ENCODE data around the gene ILK. TPM values are rescaled to one million over a fixed set of nuclear protein-coding genes. Genes with fewer than 3 reads are reported as not detected.
A peak's percentile ranks its signal among the peaks of the same experiment; 100 is the strongest.

Gene ILK
- 133 and 183 TPM in 2 replicates for total RNA-seq

- DNase-seq (ENCODE audit: low read depth): peak; percentile 65
Observed at GRCh38 chr11:6603287-6604080, at the start of gene ILK, which contains the start of gene RRP8. Gene ILK, plus strand, starts transcription at chr11:6603774. Its CDS starts 498 bp downstream, at chr11:6604272. Gene RRP8, minus strand, starts transcription at chr11:6603616. Its CDS starts 114 bp downstream, at chr11:6603502.

- DNase-seq (ENCODE audit: low read depth): no peak
Observed at GRCh38 chr11:6554828-6555706, 48.5 kb upstream of the ILK start.

GRCh38 chr11:6556139-6556949 lies 47.2 kb upstream of the ILK start:
- DNase-seq (ENCODE audit: low read depth): peak; percentile 57

- DNase-seq (ENCODE audit: low read depth): no peak
Observed at GRCh38 chr11:6557063-6557462, 46.5 kb upstream of the ILK start.

GRCh38 chr11:6557761-6558674 lies 45.6 kb upstream of the ILK start:
- no peak for DNase-seq (ENCODE audit: low read depth)

- no peak for DNase-seq (ENCODE audit: low read depth)
Observed at GRCh38 chr11:6559369-6559768, 44.2 kb upstream of the ILK start.

- no peak for DNase-seq (ENCODE audit: low read depth)
Observed at GRCh38 chr11:6561288-6561687, 42.3 kb upstream of the ILK start.

- no peak for DNase-seq (ENCODE audit: low read depth)
Observed at GRCh38 chr11:6563121-6563619, 40.4 kb upstream of the ILK start.

- no peak for DNase-seq (ENCODE audit: low read depth)
Observed at GRCh38 chr11:6563667-6564066, 39.9 kb upstream of the ILK start.

- no peak for DNase-seq (ENCODE audit: low read depth)
Observed at GRCh38 chr11:6565325-6565724, 38.2 kb upstream of the ILK start.

GRCh38 chr11:6565988-6566703 lies 37.4 kb upstream of the ILK start:
- no peak for DNase-seq (ENCODE audit: low read depth)

GRCh38 chr11:6566704-6567370 lies 36.7 kb upstream of the ILK start:
- DNase-seq (ENCODE audit: low read depth): no peak

- DNase-seq (ENCODE audit: low read depth): no peak
Observed at GRCh38 chr11:6567371-6567745, 36.2 kb upstream of the ILK start.

GRCh38 chr11:6568191-6568918 lies 35.2 kb upstream of the ILK start:
- peak; percentile 72 for DNase-seq (ENCODE audit: low read depth)

- DNase-seq (ENCODE audit: low read depth): no peak
Observed at GRCh38 chr11:6569706-6570105, 33.9 kb upstream of the ILK start.

GRCh38 chr11:6570691-6571427 lies 32.7 kb upstream of the ILK start:
- DNase-seq (ENCODE audit: low read depth): no peak

GRCh38 chr11:6571434-6572008 lies 32.1 kb upstream of the ILK start:
- no peak for DNase-seq (ENCODE audit: low read depth)

GRCh38 chr11:6572215-6572614 lies 31.4 kb upstream of the ILK start:
- DNase-seq (ENCODE audit: low read depth): peak; percentile 75

Data from renal cortical epithelial cell (primary cell).